Karpas-422 (cell line): ENCODE measurements around the gene CAMK2G. TPM values are rescaled to one million over a fixed set of nuclear protein-coding genes. Genes with fewer than 3 reads are reported as not detected.
A peak's percentile ranks its signal among the peaks of the same experiment; 100 is the strongest.

Experiments
- DNase-seq: peaks from one replicate; pipeline ENCODE4 v3.0.0-alpha.2; 2015
- H2AFZ ChIP-seq: fragments of 200-600 bp; sonication (generic); 2 replicates; pipeline ENCODE4 v1.6.1; 2014; ENCODE audit warnings: antibody characterized with exemption, low read length, mixed read lengths
- H3K27ac ChIP-seq: fragments of 200-600 bp; sonication (generic); 2 replicates; pipeline ENCODE4 v1.5.1; 2014; ENCODE audit warnings: mild to moderate bottlenecking, low read length, moderate library complexity
- H3K27me3 ChIP-seq: fragments of 200-600 bp; sonication (generic); 2 replicates; pipeline ENCODE4 v1.6.1; 2014; ENCODE audit warnings: low read length, mixed read lengths
- H3K36me3 ChIP-seq: fragments of 200-600 bp; sonication (generic); 2 replicates; pipeline ENCODE4 v1.6.1; 2014; ENCODE audit warnings: low read length, mixed read lengths; ENCODE audit not compliant: insufficient read depth
- H3K4me1 ChIP-seq: fragments of 200-600 bp; sonication (generic); 2 replicates; pipeline ENCODE4 v1.6.1; 2014; ENCODE audit warnings: mild to moderate bottlenecking, low read length, mixed read lengths
- H3K4me2 ChIP-seq: fragments of 200-600 bp; sonication (generic); 2 replicates; pipeline ENCODE4 v1.6.1; 2014; ENCODE audit warnings: low read length, low read depth, mild to moderate bottlenecking; ENCODE audit not compliant: poor library complexity, severe bottlenecking
- H3K4me3 ChIP-seq: fragments of 200-600 bp; sonication (generic); 2 replicates; pipeline ENCODE4 v1.5.1; 2014; ENCODE audit warnings: mild to moderate bottlenecking, antibody characterized with exemption, low read length, mixed read lengths
- H3K79me2 ChIP-seq: fragments of 200-600 bp; sonication (generic); 2 replicates; pipeline ENCODE4 v1.6.1; 2014; ENCODE audit warnings: mild to moderate bottlenecking, low read length, mixed read lengths
- H3K9ac ChIP-seq: fragments of 200-600 bp; sonication (generic); 2 replicates; pipeline ENCODE4 v1.6.0; 2014; ENCODE audit warnings: low read length
- H3K9me2 ChIP-seq: fragments of 200-600 bp; sonication (generic), shearing (Covaris generic); replicated peaks from 2 replicates; pipeline ENCODE4 v1.6.0; 2014; ENCODE audit warnings: mild to moderate bottlenecking, low read length, moderate library complexity; ENCODE audit not compliant: insufficient read depth
- H3K9me3 ChIP-seq: fragments of 300-700, 200-600 bp; sonication (generic); 2 replicates; pipeline ENCODE4 v1.6.1; 2014; ENCODE audit warnings: low read length, mixed read lengths
- H4K20me1 ChIP-seq: fragments of 200-600 bp; sonication (generic); 2 replicates; pipeline ENCODE4 v1.6.1; 2014; ENCODE audit warnings: mild to moderate bottlenecking, antibody characterized with exemption, low read length, low read depth; ENCODE audit not compliant: insufficient read depth
- total RNA-seq: library from RNA; depleted of rRNA; stranded (reverse); fragments of >200 nt; shearing (Covaris generic); gene quantifications from 2 replicates; pipeline ENCODE4 v1.2.3, GENCODE V29; 2014; ENCODE audit warnings: low replicate concordance

CAMK2G gene
- total RNA-seq, 1 experiment from 2014 or later = 28.2 TPM

- H3K9ac ChIP-seq = no peak overlapping the region
- peaks cover 8% of the 10 kb centered on the region; the same call in 1 of the 2 replicates for H3K36me3 ChIP-seq
These were observed 21.2 kb downstream of the CAMK2G start for GRCh38 chr10:73853196-73853595.

GRCh38 chr10:73850863-73851461, 23.4 kb downstream of the CAMK2G start:
- Histone ChIP-seq H3K79me2 (peaks cover 10% of the 10 kb centered on the region), H4K20me1 (no peaks in the 10 kb centered on the region), H3K4me1 (peaks cover 8% of the 10 kb centered on the region), H3K27ac (no peak overlapping the region), H3K27me3 (no peaks in the 10 kb centered on the region), H3K4me3 (no peak overlapping the region), H3K9me3 (no peaks in the 10 kb centered on the region), H3K9me2 (no peaks in the 10 kb centered on the region), H3K4me2 (no peak overlapping the region), H3K9ac (no peak overlapping the region), H3K36me3 (peaks cover 26% of the 10 kb centered on the region), H2AFZ (no peak overlapping the region)
- DNase-seq = no peak

More at GRCh38 chr10:73853196-73853595, 21.2 kb downstream of the CAMK2G start:
- peaks cover 31% of the 10 kb centered on the region for H3K79me2 ChIP-seq
- H2AFZ ChIP-seq = no peak overlapping the region
- no peak overlapping the region for H3K4me2 ChIP-seq
- H3K27ac ChIP-seq = no peak overlapping the region
- H3K4me3 ChIP-seq = no peak overlapping the region
- H4K20me1 ChIP-seq = no peaks in the 10 kb centered on the region
- no peaks in the 10 kb centered on the region for H3K9me2 ChIP-seq
- no peak for DNase-seq
- H3K9me3 ChIP-seq = no peaks in the 10 kb centered on the region
- peaks cover 27% of the 10 kb centered on the region for H3K4me1 ChIP-seq
- no peaks in the 10 kb centered on the region for H3K27me3 ChIP-seq

- Histone ChIP-seq H3K27me3 (no peaks in the 10 kb centered on the region), H3K9me2 (no peaks in the 10 kb centered on the region), H2AFZ (no peak overlapping the region), H4K20me1 (no peaks in the 10 kb centered on the region), H3K9ac (no peak overlapping the region), H3K36me3 (peaks cover 26% of the 10 kb centered on the region), H3K79me2 (peaks cover 8% of the 10 kb centered on the region; the same call in 1 of the 2 replicates), H3K4me2 (no peak overlapping the region), H3K27ac (no peak overlapping the region), H3K4me3 (no peak overlapping the region), H3K9me3 (no peaks in the 10 kb centered on the region), H3K4me1 (peaks cover 8% of the 10 kb centered on the region)
- no peak for DNase-seq
These were observed 24.1 kb downstream of the CAMK2G start for GRCh38 chr10:73850211-73850610.

- peak overlapping the region; percentile 50 for H3K4me2 ChIP-seq
These were observed 25.4 kb downstream of the CAMK2G start for GRCh38 chr10:73848821-73849489.

GRCh38 chr10:73847031-73847430, 27.3 kb downstream of the CAMK2G start:
- Histone ChIP-seq H3K27me3 (no peaks in the 10 kb centered on the region), H3K36me3 (peaks cover 26% of the 10 kb centered on the region), H3K4me1 (peaks cover 8% of the 10 kb centered on the region), H4K20me1 (no peaks in the 10 kb centered on the region), H3K4me3 (no peak overlapping the region), H3K79me2 (0 out of 2 replicates have a peak, but pooled peaks cover 3% of the 10 kb centered on the region), H3K9me3 (no peaks in the 10 kb centered on the region), H3K4me2 (no peak overlapping the region), H3K9me2 (no peaks in the 10 kb centered on the region), H3K9ac (no peak overlapping the region), H2AFZ (no peak overlapping the region), H3K27ac (no peak overlapping the region)
- DNase-seq = no peak

More at GRCh38 chr10:73848821-73849489, 25.4 kb downstream of the CAMK2G start:
- DNase-seq = peak; percentile 96
- peak overlapping the region; percentile 60 for H3K27ac ChIP-seq
- H3K9ac ChIP-seq = peak overlapping the region; percentile 28
- no peak overlapping the region; the same call in 1 of the 2 replicates for H3K4me3 ChIP-seq
- H4K20me1 ChIP-seq = no peaks in the 10 kb centered on the region
- H3K9me3 ChIP-seq = no peaks in the 10 kb centered on the region
- H3K27me3 ChIP-seq = no peaks in the 10 kb centered on the region
- no peaks in the 10 kb centered on the region for H3K9me2 ChIP-seq
- no peak overlapping the region for H2AFZ ChIP-seq
- peaks cover 8% of the 10 kb centered on the region for H3K4me1 ChIP-seq
- H3K79me2 ChIP-seq = peaks cover 3% of the 10 kb centered on the region; the same call in 1 of the 2 replicates
- H3K36me3 ChIP-seq = peaks cover 26% of the 10 kb centered on the region

GRCh38 chr10:73843261-73843660, 31.1 kb downstream of the CAMK2G start:
- no peaks in the 10 kb centered on the region for H4K20me1 ChIP-seq
- H3K4me2 ChIP-seq = no peak overlapping the region
- no peak overlapping the region for H3K4me3 ChIP-seq
- peaks cover 3% of the 10 kb centered on the region for H3K4me1 ChIP-seq
- no peak overlapping the region for H3K9ac ChIP-seq
- no peak overlapping the region for H3K27ac ChIP-seq
- 0 out of 2 replicates have a peak, but pooled peaks cover 2% of the 10 kb centered on the region for H3K79me2 ChIP-seq
- H3K27me3 ChIP-seq = no peaks in the 10 kb centered on the region
- no peaks in the 10 kb centered on the region for H3K9me3 ChIP-seq
- no peaks in the 10 kb centered on the region for H3K9me2 ChIP-seq
- H3K36me3 ChIP-seq = peaks cover 21% of the 10 kb centered on the region
- DNase-seq = peak; percentile 22
- no peak overlapping the region for H2AFZ ChIP-seq

- no peaks in the 10 kb centered on the region for H4K20me1 ChIP-seq
- no peaks in the 10 kb centered on the region for H3K27me3 ChIP-seq
- H3K4me2 ChIP-seq = no peak overlapping the region
- DNase-seq = peak; percentile 31
- peaks cover 12% of the 10 kb centered on the region for H3K36me3 ChIP-seq
- no peak overlapping the region for H2AFZ ChIP-seq
- no peak overlapping the region for H3K4me3 ChIP-seq
- peaks cover 12% of the 10 kb centered on the region for H3K4me1 ChIP-seq
- H3K9me2 ChIP-seq = no peaks in the 10 kb centered on the region
- H3K27ac ChIP-seq = no peak overlapping the region
- no peak overlapping the region for H3K9ac ChIP-seq
- H3K9me3 ChIP-seq = no peaks in the 10 kb centered on the region
- no peaks in the 10 kb centered on the region; the same call in 1 of the 2 replicates for H3K79me2 ChIP-seq
These were observed 32.0 kb downstream of the CAMK2G start for GRCh38 chr10:73842349-73842748.

- H3K4me1 ChIP-seq = peaks cover 18% of the 10 kb centered on the region
- peak; percentile 20 for DNase-seq
- no peak overlapping the region for H3K4me3 ChIP-seq
- no peaks in the 10 kb centered on the region for H4K20me1 ChIP-seq
- no peak overlapping the region for H3K4me2 ChIP-seq
- peaks cover 6% of the 10 kb centered on the region; the same call in 1 of the 2 replicates for H3K36me3 ChIP-seq
- no peaks in the 10 kb centered on the region; the same call in 1 of the 2 replicates for H3K79me2 ChIP-seq
- H3K9me2 ChIP-seq = no peaks in the 10 kb centered on the region
- no peak overlapping the region for H2AFZ ChIP-seq
- no peaks in the 10 kb centered on the region for H3K27me3 ChIP-seq
- H3K9ac ChIP-seq = no peak overlapping the region
- no peak overlapping the region for H3K27ac ChIP-seq
- H3K9me3 ChIP-seq = no peaks in the 10 kb centered on the region
These were observed 32.6 kb downstream of the CAMK2G start for GRCh38 chr10:73841526-73842285.
